Measurements from ENCODE around the gene PFN3. TPM values are rescaled to one million over a fixed set of nuclear protein-coding genes. Genes with fewer than 3 reads are reported as not detected.

The PFN3 gene
- total and polyA plus RNA-seq, 9 donors, result not detected

DNA sequence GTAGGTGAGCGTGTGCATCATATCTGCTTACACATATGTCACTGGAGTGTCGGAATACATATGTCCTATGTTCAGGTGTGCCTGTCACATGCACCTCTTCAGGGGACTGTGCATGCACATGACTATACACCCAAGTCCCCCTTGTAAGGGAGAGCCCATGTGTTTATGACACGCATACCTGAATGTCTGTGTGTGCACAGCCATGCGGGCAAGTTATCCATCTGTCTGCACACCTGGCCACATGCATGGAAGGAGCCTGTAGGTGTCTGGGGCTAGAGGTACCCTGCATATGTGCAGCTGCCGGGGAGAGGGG is 43.4 kb downstream of the PFN3 start:
- TF ChIP-seq, protein P1, sequence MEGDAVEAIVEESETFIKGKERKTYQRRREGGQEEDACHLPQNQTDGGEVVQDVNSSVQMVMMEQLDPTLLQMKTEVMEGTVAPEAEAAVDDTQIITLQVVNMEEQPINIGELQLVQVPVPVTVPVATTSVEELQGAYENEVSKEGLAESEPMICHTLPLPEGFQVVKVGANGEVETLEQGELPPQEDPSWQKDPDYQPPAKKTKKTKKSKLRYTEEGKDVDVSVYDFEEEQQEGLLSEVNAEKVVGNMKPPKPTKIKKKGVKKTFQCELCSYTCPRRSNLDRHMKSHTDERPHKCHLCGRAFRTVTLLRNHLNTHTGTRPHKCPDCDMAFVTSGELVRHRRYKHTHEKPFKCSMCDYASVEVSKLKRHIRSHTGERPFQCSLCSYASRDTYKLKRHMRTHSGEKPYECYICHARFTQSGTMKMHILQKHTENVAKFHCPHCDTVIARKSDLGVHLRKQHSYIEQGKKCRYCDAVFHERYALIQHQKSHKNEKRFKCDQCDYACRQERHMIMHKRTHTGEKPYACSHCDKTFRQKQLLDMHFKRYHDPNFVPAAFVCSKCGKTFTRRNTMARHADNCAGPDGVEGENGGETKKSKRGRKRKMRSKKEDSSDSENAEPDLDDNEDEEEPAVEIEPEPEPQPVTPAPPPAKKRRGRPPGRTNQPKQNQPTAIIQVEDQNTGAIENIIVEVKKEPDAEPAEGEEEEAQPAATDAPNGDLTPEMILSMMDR (IDR thresholded peaks at IDR 0.05), result no peak
- TF ChIP-seq EP300 (IDR thresholded peaks at IDR 0.05), result no peak
- intact Hi-C loops (cut with DNase I), result no loop called here
- Histone ChIP-seq H3K27ac (no peak overlapping the region), H3K9me3 (no peaks in the 10 kb centered on the region), H3K4me3 (no peak overlapping the region), H3K27me3 (no peaks in the 10 kb centered on the region), H3K36me3 (no peaks in the 10 kb centered on the region), H3K4me1 (ENCODE audit: insufficient read depth) (peaks cover 1% of the 10 kb centered on the region)
- 79 to 82% (median 80%) methylated on average over 5 of the region's 5 CpGs for WGBS, 3 donors
- DNase-seq, result no peak

DNA sequence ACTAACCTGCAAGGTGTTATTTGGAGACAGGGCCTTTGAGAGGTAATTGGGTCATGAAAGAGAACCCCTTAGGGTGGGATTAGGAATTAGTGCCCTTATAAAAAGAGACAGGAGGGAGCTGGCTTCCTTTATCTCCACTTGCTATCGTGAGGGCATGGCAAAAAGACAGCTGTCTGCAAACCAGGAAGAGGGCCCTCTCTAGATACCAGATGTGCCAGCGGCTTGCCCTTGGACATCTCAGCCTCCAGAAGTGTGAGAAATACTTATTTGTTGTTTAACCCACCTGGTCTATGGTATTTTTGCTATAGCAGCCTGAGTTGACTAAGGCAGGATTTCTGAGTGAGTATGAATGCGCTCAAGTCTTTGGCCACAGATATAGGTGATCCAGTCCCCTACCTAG is 43.7 kb downstream of the PFN3 start:
- Histone ChIP-seq H3K4me1 (ENCODE audit: insufficient read depth) (peaks cover 3% of the 10 kb centered on the region), H3K36me3 (no peaks in the 10 kb centered on the region), H3K9me3 (no peaks in the 10 kb centered on the region), H3K4me3 (no peak overlapping the region), H3K27ac (no peak overlapping the region), H3K27me3 (no peaks in the 10 kb centered on the region)
- no peak for TF ChIP-seq EP300 (IDR thresholded peaks at IDR 0.05)
- TF ChIP-seq, protein P1 (IDR thresholded peaks at IDR 0.05), result no peak
- TF ChIP-seq POLR2A (IDR thresholded peaks at IDR 0.05), result no peak
- intact Hi-C loops (cut with DNase I), result no loop called here
- 56 to 64% (median 62%) methylated on average over 3 of the region's 3 CpGs for WGBS, 3 donors
- DNase-seq, result no peak

DNA sequence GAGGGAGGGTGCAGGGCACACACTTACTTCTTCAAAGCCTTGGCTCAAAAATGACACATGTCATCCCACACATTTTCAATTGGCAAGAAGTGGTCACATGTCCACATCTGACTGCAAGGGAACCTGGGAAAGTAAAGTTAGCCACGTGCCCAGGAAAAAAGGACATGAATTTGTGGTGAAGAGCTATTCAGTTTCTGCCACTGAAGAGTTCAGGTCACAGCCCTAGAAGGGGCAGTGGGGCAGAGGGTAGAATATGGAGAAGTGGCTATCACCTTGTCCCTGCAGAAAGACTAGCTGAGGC is 44.6 kb downstream of the PFN3 start:
- intact Hi-C loops (cut with DNase I), result no loop called here
- Histone ChIP-seq H3K4me3 (no peak overlapping the region), H3K36me3 (no peaks in the 10 kb centered on the region), H3K9me3 (no peaks in the 10 kb centered on the region), H3K27ac (no peak overlapping the region), H3K4me1 (ENCODE audit: insufficient read depth) (peaks cover 4% of the 10 kb centered on the region), H3K27me3 (no peaks in the 10 kb centered on the region)
- no peak for TF ChIP-seq POLR2A (IDR thresholded peaks at IDR 0.05)
- TF ChIP-seq, protein P1 (IDR thresholded peaks at IDR 0.05), result no peak
- TF ChIP-seq EP300 (IDR thresholded peaks at IDR 0.05), result no peak
- 9 to 12% (median 11%) methylated on average over 1 of the region's 1 CpG for WGBS, 3 donors
- DNase-seq, result no peak

DNA sequence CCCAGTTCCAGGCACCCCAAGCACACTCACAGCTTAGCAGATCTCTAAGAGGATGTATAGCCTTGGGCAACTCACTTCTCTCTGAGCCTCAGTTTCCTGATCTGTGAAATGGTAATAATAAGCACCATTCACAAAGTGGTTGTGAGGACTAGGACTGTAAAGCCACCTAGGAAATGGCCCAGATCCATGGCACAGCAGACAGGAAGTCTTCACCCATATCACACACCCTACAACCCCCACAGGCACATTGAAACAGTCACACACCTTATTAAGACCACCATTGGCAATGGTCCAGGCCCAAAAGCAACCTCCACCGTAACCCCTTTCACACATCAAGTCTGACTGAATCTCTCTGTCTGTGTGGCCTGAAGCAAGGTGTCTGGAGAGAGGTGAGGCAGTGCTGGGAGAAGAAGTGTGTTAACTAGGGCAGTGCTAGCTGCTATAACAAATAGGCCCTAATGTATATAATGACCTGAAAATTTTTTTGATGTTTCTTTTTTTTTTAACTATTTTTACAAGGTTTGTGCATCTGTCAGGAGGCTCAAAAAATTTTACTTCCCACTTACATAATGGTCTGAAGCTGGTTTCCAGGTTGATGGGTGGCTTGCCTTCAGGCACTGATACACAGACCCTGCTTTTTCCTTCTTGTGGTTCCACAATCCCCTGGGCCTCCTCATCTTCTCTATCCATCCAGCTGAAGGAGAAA is 45.1 kb downstream of the PFN3 start:
- H3K27ac ChIP-seq, result no peak overlapping the region
- TF ChIP-seq POLR2A (IDR thresholded peaks at IDR 0.05), result no peak
- no peak for TF ChIP-seq EP300 (IDR thresholded peaks at IDR 0.05)
- TF ChIP-seq, protein P1 (IDR thresholded peaks at IDR 0.05), result no peak
- WGBS, 3 donors, result 81 to 85% (median 85%) methylated on average over 1 of the region's 1 CpG
- peaks cover 8% of the 10 kb centered on the region for H3K4me1 ChIP-seq (ENCODE audit: insufficient read depth)
- no peaks in the 10 kb centered on the region for H3K36me3 ChIP-seq
- DNase-seq, result no peak
- intact Hi-C loops (cut with DNase I), result no loop called here
- H3K27me3 ChIP-seq, result no peaks in the 10 kb centered on the region
- H3K4me3 ChIP-seq, result no peak overlapping the region
- no peaks in the 10 kb centered on the region for H3K9me3 ChIP-seq

Data from ovary (tissue), 9 donors.